HG02588 (cell line): ENCODE data around the gene CHD9NB.

Source experiments
- ATAC-seq: cut with Tn5 transposase; IDR thresholded peaks from one replicate; pipeline ENCODE4 v1.9.1; 2021; ENCODE audit warnings: mild to moderate bottlenecking, moderate library complexity; ENCODE audit not compliant: unreplicated experiment

Gene CHD9NB

GRCh38 chr16:53052519-53053501 is at the start of gene CHD9NB:
TSS of gene CHD9NB (minus strand) at chr16:53052897. CDS start at chr16:53044158, 8,739 bp downstream.
- no peak for ATAC-seq

GRCh38 chr16:53100889-53101288 is 48.2 kb upstream of the CHD9NB start:
- ATAC-seq = no peak

GRCh38 chr16:53100131-53100748 is 47.5 kb upstream of the CHD9NB start:
- ATAC-seq = no peak

- peak; percentile 46 for ATAC-seq
Measured at GRCh38 chr16:53099318-53100130, 46.8 kb upstream of the CHD9NB start.

GRCh38 chr16:53098526-53099317 is 46.0 kb upstream of the CHD9NB start:
- peak; percentile 63 for ATAC-seq

GRCh38 chr16:53097190-53097589 is 44.5 kb upstream of the CHD9NB start:
- no peak for ATAC-seq

GRCh38 chr16:53094013-53094630 is 41.4 kb upstream of the CHD9NB start:
- peak; percentile 41 for ATAC-seq

GRCh38 chr16:53093162-53093744 is 40.6 kb upstream of the CHD9NB start:
- ATAC-seq = no peak

GRCh38 chr16:53092284-53092683 is 39.6 kb upstream of the CHD9NB start:
- ATAC-seq = no peak

- peak; percentile 63 for ATAC-seq
Measured at GRCh38 chr16:53091466-53092211, 38.9 kb upstream of the CHD9NB start.

GRCh38 chr16:53090591-53091411 is 38.1 kb upstream of the CHD9NB start:
- ATAC-seq = peak; percentile 62

GRCh38 chr16:53090286-53090590 is 37.5 kb upstream of the CHD9NB start:
- no peak for ATAC-seq

GRCh38 chr16:53089434-53090285 is 37.0 kb upstream of the CHD9NB start:
- no peak for ATAC-seq

- ATAC-seq = no peak
Measured at GRCh38 chr16:53087101-53087500, 34.4 kb upstream of the CHD9NB start.

GRCh38 chr16:53085931-53086421 is 33.3 kb upstream of the CHD9NB start:
- ATAC-seq = no peak

GRCh38 chr16:53085369-53085843 is 32.7 kb upstream of the CHD9NB start:
- ATAC-seq = no peak

GRCh38 chr16:53084746-53085334 is 32.1 kb upstream of the CHD9NB start:
- ATAC-seq = no peak
